GM18858 (cell line): ENCODE measurements around the gene TMEM119.

Experiments
- ATAC-seq: cut with Tn5 transposase; IDR thresholded peaks from one replicate; pipeline ENCODE4 v1.9.1; 2021; ENCODE audit not compliant: unreplicated experiment

The TMEM119 gene

DNA sequence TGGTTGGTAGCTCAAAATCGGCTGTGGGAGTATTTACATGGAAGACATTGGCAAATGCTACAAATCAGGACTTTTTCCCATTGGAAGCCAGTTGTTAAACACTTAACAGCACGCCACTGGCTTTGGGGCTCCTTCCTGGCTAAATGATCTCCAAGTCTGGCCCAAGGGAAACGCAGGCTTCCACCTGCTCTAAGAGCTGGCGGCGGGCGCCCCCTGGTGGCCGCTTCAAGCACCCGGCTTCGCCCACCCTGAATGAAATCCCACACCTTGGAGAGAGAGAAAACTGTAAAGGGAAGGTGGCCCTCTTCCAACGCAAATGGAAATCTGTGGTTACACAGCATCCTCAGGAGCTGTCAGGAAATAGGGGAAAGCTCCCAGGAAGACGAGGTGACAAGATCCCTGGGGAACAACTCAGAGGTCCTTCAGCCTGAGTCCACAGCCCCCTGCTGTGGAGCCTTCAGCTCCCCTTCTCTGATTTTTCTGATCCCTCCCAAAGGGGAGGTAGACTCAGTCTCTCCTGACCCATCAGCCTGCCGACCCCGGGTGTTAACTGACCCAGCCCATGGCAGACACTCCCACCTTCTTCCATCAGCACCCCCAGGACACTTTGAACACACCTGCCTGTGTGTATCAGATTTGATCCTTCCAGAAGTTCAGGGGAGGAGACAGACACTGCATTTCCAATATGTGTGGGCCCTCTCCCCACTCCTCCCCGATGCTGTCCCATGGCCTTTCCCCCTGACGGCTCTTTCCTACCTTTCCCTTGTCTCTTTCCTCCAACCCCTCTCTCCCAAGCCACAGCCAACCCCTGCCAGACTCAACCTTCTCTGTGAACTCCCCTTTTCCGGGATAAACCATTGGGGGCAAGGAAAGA is 20.4 kb upstream of the TMEM119 start:
- no peak for ATAC-seq

DNA sequence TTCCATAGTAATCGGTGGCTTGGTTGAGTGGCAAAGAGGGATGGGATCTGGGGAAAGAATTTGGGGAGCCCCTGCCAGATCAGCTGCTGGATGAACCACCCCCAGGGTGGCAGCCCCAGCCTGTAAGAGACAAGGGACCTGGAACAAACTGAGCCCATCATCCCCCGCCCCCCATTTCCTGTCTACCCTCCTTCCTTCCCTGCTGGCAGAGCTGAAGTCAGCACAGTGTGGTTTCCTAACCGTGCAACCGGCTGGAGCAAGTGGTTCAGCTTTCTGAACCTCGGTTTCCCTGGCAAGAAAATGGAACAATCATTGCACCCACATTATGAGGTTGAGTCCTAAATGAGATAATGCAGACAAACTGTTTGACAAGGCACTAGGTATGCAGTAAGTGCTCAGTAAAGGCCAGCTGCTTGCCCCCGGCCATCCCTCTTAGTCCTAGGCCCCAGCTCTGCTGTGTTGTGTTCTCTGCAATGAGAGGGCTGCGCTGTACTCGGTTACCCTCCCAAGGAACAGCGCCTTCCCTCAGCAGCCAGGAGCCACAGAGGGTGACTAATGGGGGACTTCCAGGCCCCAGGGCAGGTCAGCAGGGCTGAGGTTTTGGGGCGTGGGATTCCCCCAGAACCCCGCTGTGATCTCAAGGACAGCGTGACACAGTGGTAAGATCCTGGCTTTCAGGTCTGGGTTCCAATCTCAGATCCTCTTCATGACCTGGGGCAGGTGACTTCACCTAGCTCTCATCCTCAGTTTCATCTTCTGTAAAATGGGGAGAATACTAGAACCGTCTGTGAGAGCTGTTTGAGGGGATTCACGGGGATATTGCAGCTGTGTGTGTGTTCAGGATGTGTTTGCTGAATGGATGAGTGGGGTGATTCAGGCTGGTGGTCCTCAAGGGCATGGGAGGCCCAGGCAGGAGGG is 19.3 kb upstream of the TMEM119 start:
- peak; percentile 59 for ATAC-seq

DNA sequence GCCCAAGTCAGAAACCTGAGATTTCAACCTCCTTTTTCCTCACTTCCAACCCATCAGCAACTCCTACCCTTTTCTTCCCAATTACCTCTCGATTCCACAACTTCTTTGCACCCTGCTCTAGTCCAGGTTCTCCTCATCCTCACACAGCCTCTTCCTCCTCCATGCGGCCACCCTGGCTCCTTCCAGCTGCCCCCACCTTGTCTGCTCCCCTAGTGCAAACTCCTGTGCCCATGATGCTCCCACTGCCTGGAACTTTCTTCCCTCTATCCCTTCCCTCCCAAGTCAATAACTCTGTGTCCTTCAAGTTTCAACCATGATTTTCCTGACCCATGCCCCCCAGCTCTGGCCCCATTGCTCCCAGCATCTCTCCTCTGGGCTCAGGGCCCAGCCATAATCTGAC is 18.5 kb upstream of the TMEM119 start:
- ATAC-seq = no peak

DNA sequence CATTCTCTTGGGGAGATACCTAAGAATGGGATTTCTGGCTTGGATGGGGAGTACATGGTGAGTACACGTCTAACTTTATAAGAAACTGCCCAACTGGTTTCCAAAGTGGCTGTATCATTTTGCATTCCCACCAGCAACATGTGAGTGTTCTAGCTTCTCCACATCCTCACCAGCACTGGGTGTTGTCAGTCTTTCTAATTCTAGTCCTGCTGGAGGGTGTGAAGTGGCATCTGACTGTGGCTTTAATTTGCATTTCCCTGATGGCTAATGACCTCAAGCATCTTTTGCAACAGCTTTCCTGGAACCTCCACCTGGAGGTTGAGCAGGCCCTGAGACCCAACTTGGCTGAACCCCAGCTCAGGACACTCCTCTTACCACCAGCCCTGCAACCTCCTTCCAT is 18.0 kb upstream of the TMEM119 start:
- ATAC-seq = no peak

DNA sequence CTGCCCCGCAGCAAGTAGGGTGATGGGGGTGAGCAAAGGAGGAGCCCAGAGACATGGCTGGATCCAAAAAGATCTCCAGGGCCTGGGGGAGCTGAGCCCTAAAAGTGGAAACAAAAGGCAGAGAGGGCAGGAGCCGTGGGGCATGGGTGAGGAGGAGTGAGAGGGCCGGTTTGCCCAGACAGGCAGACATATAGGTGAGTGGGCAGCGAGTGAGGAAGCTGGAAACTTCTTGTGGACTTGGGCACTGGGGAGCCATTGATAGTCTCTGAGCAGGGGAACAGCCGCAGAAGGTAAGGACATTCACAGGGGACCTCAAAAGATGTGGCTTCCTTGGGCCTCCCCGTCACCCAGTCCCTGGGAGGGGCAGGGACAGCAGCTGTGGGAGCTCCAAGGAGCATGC is 16.8 kb upstream of the TMEM119 start:
- no peak for ATAC-seq

DNA sequence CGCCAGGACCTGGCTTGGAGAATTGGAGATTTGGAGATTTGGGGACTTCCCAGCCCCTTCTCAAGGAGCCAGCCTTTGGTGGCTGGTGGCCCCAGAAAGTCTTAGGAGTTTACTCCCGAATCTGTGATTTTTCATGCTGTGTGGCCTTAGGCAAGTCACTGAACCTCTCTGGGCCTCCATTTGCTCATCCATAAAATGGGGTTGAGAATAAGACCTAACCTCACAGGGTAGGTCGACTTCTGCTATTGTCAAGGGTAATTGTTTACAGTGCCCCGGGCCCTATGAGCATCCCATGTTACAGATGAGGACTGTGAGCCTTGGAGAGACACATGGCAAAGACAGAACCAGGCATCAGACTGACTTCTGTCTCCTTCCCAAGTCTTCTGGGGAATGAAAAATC is 16.2 kb upstream of the TMEM119 start:
- no peak for ATAC-seq

GRCh38 chr12:108613548-108613947 is 15.7 kb upstream of the TMEM119 start:
- ATAC-seq = no peak

DNA sequence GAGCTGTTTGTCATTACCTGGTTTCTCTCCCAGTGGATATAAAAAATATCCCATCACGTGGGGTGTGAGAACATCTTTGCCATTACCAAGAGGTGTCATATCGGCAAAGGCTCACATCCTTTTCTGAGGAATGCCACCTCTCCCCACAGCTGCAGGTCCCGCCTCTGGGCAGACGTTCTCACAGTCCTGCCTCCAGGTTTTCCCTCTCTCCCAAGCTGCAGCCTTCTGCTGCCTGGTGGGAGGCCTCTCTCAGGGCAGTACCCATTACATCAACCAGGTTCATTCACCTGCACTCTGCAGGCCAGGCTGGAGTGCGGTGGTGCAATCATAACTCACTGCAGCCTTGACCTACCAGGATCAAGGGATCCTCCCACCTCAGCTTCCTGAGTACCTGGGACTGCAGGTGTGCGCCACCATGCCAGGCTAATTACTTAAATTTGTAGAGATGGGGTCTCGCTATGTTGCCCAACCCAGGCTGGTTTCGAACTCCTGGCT is 15.0 kb upstream of the TMEM119 start:
- no peak for ATAC-seq

DNA sequence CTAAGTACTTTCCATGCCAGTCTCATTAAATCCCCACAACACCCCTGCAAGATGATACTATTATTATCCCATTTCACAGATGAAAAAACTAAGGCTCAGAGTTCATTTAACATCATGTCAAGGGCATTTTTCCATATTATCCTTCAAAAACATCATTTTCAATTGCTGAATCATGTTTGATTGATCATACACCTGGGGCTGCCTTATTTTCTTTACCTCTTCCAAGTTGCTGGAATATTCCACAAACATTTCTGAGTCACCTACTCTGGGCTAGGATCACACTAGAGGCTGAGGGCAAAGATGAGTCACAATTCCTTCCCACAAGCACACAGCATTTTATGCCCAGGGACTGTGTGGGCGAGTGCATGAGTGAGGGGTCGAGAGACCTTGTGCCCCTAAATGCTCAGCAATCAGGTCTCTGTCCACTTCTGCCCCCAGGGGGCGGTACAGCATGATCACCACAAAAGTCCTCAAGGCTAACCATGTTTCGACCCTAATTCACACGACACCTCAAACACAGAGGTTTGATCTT is 14.1 kb upstream of the TMEM119 start:
- ATAC-seq = no peak

- no peak for ATAC-seq
These were observed 13.1 kb upstream of the TMEM119 start for GRCh38 chr12:108610856-108611605.

DNA sequence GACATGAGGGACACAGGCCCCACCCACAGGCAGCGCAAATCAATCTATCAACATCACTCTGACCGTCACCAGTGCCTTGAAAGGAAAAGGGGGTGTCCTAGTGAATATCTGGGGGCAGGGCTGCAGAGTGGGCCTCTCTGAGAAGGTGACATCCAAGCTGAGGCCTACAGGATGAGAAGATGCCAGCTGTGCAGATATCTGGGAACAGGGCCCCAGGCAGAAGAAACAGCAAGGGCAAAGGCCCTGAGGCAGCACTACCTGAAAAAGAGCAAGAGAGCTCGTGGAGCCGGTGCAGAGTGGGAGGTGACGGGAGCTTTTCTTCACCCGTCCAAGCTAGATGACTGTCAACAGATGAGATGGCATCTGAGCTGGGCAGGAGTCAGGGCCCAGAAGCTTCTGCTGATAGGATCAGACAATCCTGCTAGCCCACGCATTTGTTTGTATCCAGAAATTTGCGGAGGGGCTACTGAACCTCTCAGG is 12.5 kb upstream of the TMEM119 start:
- no peak for ATAC-seq

DNA sequence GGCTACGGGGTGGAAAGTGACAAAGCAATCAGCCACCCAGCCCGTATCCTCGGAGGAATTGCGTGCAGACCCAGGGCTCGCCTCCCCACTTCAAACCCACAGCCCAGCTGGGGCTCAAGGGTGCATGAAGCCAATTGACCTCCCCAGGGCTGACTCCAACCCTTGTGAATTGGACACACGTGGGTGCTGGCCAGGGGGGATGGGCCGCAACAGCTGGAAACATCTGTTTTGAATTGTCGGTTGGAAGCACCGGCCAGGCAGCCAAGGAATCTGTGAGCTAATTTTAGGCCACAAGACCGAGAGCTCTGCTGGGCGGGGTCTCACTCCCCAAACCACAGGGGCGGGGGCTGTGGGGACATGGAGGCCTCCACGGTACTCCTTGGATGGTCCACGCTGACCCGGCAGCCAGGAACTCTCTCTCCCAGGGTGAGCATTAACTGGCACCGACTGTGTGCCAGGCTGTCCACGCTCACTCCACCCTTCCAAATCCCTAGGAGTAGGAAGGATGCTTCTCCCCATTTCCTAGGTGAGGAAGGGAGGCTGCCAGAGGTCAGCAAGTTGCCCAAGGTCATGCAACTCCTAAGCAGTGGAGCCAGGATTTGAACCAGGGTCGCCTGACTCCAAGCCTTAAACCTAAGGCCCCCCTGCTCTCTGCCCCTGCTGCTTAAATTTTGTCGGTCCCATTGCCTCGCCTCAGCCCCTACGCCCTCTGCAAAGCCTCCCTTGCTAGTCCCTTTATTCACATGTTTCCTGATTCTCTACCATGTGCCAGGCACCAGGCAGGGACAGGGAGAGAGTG is 11.9 kb upstream of the TMEM119 start:
- no peak for ATAC-seq

GRCh38 chr12:108608616-108609015 is 10.7 kb upstream of the TMEM119 start:
- ATAC-seq = no peak

- no peak for ATAC-seq
These were observed 10.2 kb upstream of the TMEM119 start for GRCh38 chr12:108607981-108608600.

DNA sequence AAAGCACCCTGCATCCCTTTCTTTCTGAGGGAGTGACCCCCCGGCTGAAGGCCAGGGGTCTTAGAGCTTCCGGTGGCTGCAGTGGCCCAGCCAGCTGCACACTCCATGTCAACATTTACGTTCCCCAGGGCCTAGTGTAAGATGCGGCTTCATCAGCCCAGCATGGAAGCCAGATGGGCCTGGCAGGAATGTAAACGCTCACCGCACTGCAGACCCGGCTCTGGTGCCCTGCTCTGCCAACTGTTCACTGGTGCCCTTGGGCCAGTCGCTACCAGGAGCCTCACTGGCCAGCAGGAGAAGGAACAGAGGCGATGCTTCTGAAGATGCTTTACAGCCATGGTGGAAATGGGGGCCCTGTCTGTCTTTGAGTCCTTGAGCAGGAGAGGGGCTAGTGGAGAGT is 8.6 kb upstream of the TMEM119 start:
- no peak for ATAC-seq

GRCh38 chr12:108605690-108606406 is 8.0 kb upstream of the TMEM119 start:
- ATAC-seq = no peak

- ATAC-seq = no peak
These were observed 7.3 kb upstream of the TMEM119 start for GRCh38 chr12:108605000-108605689.
